Panc1 (cell line): ENCODE data around the gene DNAL4. TPM values are rescaled to one million over a fixed set of nuclear protein-coding genes. Genes with fewer than 3 reads are reported as not detected.

Experiments
- ATAC-seq: fragments of 200-7000 bp; cut with Tn5 transposase; 2 replicates; pipeline ENCODE4 v1.9.1; 2020; ENCODE audit warnings: mild to moderate bottlenecking, moderate library complexity
- BruUV-seq: library from RNA; stranded (reverse); fragments of 400-500 nt; replicated peaks from 2 replicates; lab custom pipeline; 2021; lab: Mats Ljungman, UMichigan
- CTCF ChIA-PET: fragments of 300-600 bp; sonication (Branson Sonifier 250); formaldehyde crosslinking; loops from one replicate; lab custom pipeline; 2022; ENCODE audit warnings: antibody characterized with exemption; lab: Charles Lee
- POLR2A ChIA-PET: fragments of 300-600 bp; sonication (Branson Sonifier 250); formaldehyde crosslinking; loops from one replicate; lab custom pipeline; 2022; ENCODE audit warnings: antibody characterized with exemption; lab: Charles Lee
- DNase-seq: peaks from one replicate; pipeline ENCODE4 v3.0.0-alpha.2; 2010; ENCODE audit warnings: low read depth, low spot score
- H3K27ac ChIP-seq: 2 replicates; pipeline ENCODE4 v1.5.1; 2011; ENCODE audit warnings: mild to moderate bottlenecking, low read length, inconsistent platforms
- H3K27me3 ChIP-seq: fragments of 200-500 bp; sonication (Bioruptor generic); 2 replicates; pipeline ENCODE4 v1.6.0; 2014; ENCODE audit warnings: low read length, inconsistent platforms; ENCODE audit not compliant: control insufficient read depth, insufficient read depth
- H3K36me3 ChIP-seq: fragments of 200-500 bp; sonication (Bioruptor generic); 2 replicates; pipeline ENCODE4 v1.5.1; 2014; ENCODE audit warnings: inconsistent platforms, mild to moderate bottlenecking, low read length, moderate library complexity; ENCODE audit not compliant: control insufficient read depth, insufficient read depth
- H3K4me1 ChIP-seq: 2 replicates; pipeline ENCODE4 v1.5.1; 2011; ENCODE audit warnings: inconsistent platforms, mild to moderate bottlenecking, low read length, moderate library complexity; ENCODE audit not compliant: control insufficient read depth, insufficient read depth
- H3K4me3 ChIP-seq, 2 experiments: 2 replicates each; pipeline ENCODE4 v1.5.1; 2011 to 2012; ENCODE audit warnings: low read depth in 2 of 2, low read length in 2 of 2, mild to moderate bottlenecking in 2 of 2, inconsistent platforms in 1 of 2, moderate library complexity in 1 of 2
- H3K9me3 ChIP-seq: fragments of 200-500 bp; sonication (Bioruptor generic); 2 replicates; pipeline ENCODE4 v1.5.1; 2014; ENCODE audit warnings: low read depth, mild to moderate bottlenecking, inconsistent platforms, low read length, moderate library complexity; ENCODE audit not compliant: control insufficient read depth, insufficient read depth
- POLR2AphosphoS5 ChIP-seq: IDR thresholded peaks from 2 replicates; pipeline ENCODE4 v1.6.1; 2012; ENCODE audit warnings: mild to moderate bottlenecking, low read depth, low read length, moderate library complexity
- SIN3A ChIP-seq: IDR thresholded peaks from 2 replicates; pipeline ENCODE4 v1.6.1; 2012; ENCODE audit warnings: low read depth, mild to moderate bottlenecking, low read length, moderate library complexity, borderline replicate concordance; ENCODE audit not compliant: insufficient read depth
- TCF7L2 ChIP-seq: IDR thresholded peaks from 2 replicates; pipeline ENCODE4 v1.6.1; 2011; ENCODE audit warnings: mild to moderate bottlenecking, low read depth, low read length, inconsistent platforms
- in situ Hi-C: cut with HindIII; loops from 2 replicates; pipeline ENCODE4 v1.10.0; 2016; ENCODE audit warnings: low sequenced_read_pairs, low pct_unique_long_range_greater_than_20kb
- intact Hi-C: fragments of 100-400 bp; cut with micrococcal nuclease; formaldehyde crosslinking; loops from one replicate; pipeline ENCODE4 v1.10.0; 2022; ENCODE audit not compliant: unreplicated experiment
- total RNA-seq: library from RNA; stranded (reverse); gene quantifications from one replicate; pipeline ENCODE4 v1.2.1, GENCODE V29; 2021; ENCODE audit not compliant: unreplicated experiment
- TF ChIP-seq, protein P1 (sequence below): fragments of 450-650 bp; IDR thresholded peaks from 2 replicates; pipeline ENCODE4 v1.5.1; 2017; ENCODE audit warnings: mild to moderate bottlenecking
- TF ChIP-seq, protein P2 (sequence below), 2 experiments: IDR thresholded peaks; 2 replicates each; pipeline ENCODE4 v1.6.1; 2011 to 2012; ENCODE audit warnings: low read depth in 2 of 2, control low read depth in 1 of 2, low read length in 1 of 2, mild to moderate bottlenecking in 1 of 2, moderate library complexity in 1 of 2; ENCODE audit not compliant: insufficient read depth in 1 of 2

The DNAL4 gene
- total RNA-seq, 1 experiment from 2014 or later = 10.5 TPM

DNA sequence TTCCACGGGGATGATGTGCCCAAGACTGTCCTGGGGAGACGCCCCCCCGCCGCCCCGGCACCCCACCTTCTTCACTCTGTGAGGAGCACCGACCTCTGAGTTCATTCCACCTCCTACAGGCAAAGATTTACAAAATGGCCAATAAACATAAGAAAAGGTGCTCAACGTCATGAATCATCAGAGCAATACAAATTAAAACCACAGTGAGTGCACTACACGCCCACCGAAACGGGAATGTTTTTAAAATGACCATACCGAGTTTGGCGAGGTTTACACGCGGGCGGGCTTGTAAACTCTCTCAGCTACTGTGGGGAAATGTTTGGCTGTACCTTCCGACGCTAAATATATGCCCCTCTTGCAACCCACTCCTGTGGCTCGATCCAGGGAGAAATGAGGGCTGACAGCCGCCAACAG, 42.0 kb upstream of the DNAL4 start:
- Histone ChIP-seq H3K27me3 (no peaks in the 10 kb centered on the region), H3K4me1 (peaks cover 13% of the 10 kb centered on the region), H3K9me3 (no peaks in the 10 kb centered on the region), H3K36me3 (no peaks in the 10 kb centered on the region), H3K27ac (no peak overlapping the region), H3K4me3 (no peak overlapping the region)
- POLR2A ChIA-PET = no interaction called here
- DNase-seq (no peak), ATAC-seq (no peak)
- intact Hi-C loops (no loop called here), in situ Hi-C loops (no loop called here)
- CTCF ChIA-PET = no interaction called here
- TF ChIP-seq, protein P1, sequence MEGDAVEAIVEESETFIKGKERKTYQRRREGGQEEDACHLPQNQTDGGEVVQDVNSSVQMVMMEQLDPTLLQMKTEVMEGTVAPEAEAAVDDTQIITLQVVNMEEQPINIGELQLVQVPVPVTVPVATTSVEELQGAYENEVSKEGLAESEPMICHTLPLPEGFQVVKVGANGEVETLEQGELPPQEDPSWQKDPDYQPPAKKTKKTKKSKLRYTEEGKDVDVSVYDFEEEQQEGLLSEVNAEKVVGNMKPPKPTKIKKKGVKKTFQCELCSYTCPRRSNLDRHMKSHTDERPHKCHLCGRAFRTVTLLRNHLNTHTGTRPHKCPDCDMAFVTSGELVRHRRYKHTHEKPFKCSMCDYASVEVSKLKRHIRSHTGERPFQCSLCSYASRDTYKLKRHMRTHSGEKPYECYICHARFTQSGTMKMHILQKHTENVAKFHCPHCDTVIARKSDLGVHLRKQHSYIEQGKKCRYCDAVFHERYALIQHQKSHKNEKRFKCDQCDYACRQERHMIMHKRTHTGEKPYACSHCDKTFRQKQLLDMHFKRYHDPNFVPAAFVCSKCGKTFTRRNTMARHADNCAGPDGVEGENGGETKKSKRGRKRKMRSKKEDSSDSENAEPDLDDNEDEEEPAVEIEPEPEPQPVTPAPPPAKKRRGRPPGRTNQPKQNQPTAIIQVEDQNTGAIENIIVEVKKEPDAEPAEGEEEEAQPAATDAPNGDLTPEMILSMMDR = no peak
- no peak for TF ChIP-seq POLR2AphosphoS5
- TF ChIP-seq, protein P2, sequence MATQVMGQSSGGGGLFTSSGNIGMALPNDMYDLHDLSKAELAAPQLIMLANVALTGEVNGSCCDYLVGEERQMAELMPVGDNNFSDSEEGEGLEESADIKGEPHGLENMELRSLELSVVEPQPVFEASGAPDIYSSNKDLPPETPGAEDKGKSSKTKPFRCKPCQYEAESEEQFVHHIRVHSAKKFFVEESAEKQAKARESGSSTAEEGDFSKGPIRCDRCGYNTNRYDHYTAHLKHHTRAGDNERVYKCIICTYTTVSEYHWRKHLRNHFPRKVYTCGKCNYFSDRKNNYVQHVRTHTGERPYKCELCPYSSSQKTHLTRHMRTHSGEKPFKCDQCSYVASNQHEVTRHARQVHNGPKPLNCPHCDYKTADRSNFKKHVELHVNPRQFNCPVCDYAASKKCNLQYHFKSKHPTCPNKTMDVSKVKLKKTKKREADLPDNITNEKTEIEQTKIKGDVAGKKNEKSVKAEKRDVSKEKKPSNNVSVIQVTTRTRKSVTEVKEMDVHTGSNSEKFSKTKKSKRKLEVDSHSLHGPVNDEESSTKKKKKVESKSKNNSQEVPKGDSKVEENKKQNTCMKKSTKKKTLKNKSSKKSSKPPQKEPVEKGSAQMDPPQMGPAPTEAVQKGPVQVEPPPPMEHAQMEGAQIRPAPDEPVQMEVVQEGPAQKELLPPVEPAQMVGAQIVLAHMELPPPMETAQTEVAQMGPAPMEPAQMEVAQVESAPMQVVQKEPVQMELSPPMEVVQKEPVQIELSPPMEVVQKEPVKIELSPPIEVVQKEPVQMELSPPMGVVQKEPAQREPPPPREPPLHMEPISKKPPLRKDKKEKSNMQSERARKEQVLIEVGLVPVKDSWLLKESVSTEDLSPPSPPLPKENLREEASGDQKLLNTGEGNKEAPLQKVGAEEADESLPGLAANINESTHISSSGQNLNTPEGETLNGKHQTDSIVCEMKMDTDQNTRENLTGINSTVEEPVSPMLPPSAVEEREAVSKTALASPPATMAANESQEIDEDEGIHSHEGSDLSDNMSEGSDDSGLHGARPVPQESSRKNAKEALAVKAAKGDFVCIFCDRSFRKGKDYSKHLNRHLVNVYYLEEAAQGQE (IDR thresholded peaks at IDR 0.05; ENCODE audit: insufficient read depth in 1 of 2, low read depth in 2 of 2, low read length in 1 of 2) = no peak
- no TSS peak for BruUV-seq

DNA sequence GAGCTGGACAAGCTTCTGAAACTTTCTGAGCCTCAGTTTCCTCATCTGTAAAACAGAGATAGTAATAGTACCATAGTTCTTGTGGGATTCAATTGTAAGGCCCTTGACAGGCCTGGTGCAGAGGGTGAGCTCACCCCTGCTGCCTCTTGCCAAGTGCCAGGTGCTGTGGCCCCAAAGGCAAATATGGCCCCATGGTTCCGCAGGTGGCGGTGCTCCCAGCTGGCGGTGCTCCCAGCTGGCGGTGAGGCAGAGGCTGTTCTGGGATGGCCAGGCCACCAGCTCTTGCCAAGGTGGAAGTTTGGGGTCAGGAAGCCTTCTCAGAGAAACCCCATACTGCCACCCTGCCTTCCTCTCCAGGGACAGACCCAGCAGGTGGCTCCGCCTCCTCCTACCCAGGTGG, 41.0 kb upstream of the DNAL4 start:
- Histone ChIP-seq H3K36me3 (no peaks in the 10 kb centered on the region), H3K4me1 (peaks cover 13% of the 10 kb centered on the region), H3K4me3 (no peak overlapping the region), H3K9me3 (no peaks in the 10 kb centered on the region), H3K27me3 (no peaks in the 10 kb centered on the region), H3K27ac (no peak overlapping the region)
- POLR2A ChIA-PET = interaction anchor here (0.7 kb wide), 1 partner anchor 456 kb away, joined by 4 read pairs; no protein-coding TSS in a partner anchor
- no peak for ATAC-seq
- DNase-seq = no peak
- intact Hi-C loops = no loop called here
- BruUV-seq = no TSS peak
- TF ChIP-seq, protein P1 = no peak
- TF ChIP-seq, protein P2 (IDR thresholded peaks at IDR 0.05; ENCODE audit: insufficient read depth in 1 of 2, low read depth in 2 of 2, low read length in 1 of 2) = no peak
- no peak for TF ChIP-seq POLR2AphosphoS5
- no peak for TF ChIP-seq TCF7L2
- no peak for TF ChIP-seq SIN3A
- in situ Hi-C loops = no loop called here
- CTCF ChIA-PET = no interaction called here
